Gastrocnemius medialis (tissue), 4 donors: ENCODE measurements around the gene TAS1R2.

ENCODE experiments used
- POLR2A ChIP-seq, 2 donors: fragments of 450-650 bp; IDR thresholded peaks; one replicate each; pipeline ENCODE4 v1.6.1; 2017; ENCODE audit warnings: antibody characterized with exemption in 2 of 2, mild to moderate bottlenecking in 2 of 2, moderate library complexity in 2 of 2
- TF ChIP-seq, protein P1 (sequence below), 5 experiments: fragments of 450-650 bp in 3 of 5; fragments of 200-600 bp in 2 of 5; sonication (generic) in 2 of 5; IDR thresholded peaks in 4 of 5; conservative IDR thresholded peaks in 1 of 5; 1 replicate in 4 of 5; 2 replicates in 1 of 5; pipeline ENCODE4 v1.5.1; 2016 to 2019; ENCODE audit warnings: antibody characterized with exemption in 5 of 5, mild to moderate bottlenecking in 3 of 5, moderate library complexity in 3 of 5

DNA sequence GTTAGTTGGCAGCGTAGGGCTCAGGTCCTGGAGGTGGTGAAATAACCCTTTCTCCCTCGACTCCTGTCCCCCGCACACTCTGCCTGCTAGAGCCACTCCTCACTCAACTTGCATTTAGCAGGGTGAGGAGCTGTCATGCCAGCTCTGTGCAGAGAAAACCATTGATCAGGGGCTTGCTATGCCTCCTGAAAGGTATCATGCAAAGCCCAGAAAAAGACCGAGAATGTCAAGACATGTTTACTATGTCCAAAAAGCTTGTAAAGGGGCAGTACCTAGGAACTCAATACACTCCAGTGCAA lies 24.9 kb upstream of the TAS1R2 start:
- TF ChIP-seq, protein P1, sequence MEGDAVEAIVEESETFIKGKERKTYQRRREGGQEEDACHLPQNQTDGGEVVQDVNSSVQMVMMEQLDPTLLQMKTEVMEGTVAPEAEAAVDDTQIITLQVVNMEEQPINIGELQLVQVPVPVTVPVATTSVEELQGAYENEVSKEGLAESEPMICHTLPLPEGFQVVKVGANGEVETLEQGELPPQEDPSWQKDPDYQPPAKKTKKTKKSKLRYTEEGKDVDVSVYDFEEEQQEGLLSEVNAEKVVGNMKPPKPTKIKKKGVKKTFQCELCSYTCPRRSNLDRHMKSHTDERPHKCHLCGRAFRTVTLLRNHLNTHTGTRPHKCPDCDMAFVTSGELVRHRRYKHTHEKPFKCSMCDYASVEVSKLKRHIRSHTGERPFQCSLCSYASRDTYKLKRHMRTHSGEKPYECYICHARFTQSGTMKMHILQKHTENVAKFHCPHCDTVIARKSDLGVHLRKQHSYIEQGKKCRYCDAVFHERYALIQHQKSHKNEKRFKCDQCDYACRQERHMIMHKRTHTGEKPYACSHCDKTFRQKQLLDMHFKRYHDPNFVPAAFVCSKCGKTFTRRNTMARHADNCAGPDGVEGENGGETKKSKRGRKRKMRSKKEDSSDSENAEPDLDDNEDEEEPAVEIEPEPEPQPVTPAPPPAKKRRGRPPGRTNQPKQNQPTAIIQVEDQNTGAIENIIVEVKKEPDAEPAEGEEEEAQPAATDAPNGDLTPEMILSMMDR (IDR thresholded peaks at IDR 0.05 in 4 of 5, conservative IDR thresholded peaks at IDR 0.05 in 1 of 5), result peak in 2 of 5 experiments; percentile 0 to 5
- no peak for TF ChIP-seq POLR2A (IDR thresholded peaks at IDR 0.05)
